HFFc6 (cell line): ENCODE results near the gene TEK. TPM values are rescaled to one million over a fixed set of nuclear protein-coding genes. Genes with fewer than 3 reads are reported as not detected.

Experiments
- DNase-seq: peaks from one replicate; pipeline ENCODE4 v3.0.0-alpha.2; 2018
- H3K27ac Mint-ChIP-seq: 2 replicates; pipeline ENCODE4 v1.8.0; 2020; ENCODE audit warnings: mild to moderate bottlenecking, mixed read lengths
- H3K27me3 Mint-ChIP-seq: 2 replicates; pipeline ENCODE4 v1.8.0; 2021; ENCODE audit warnings: mild to moderate bottlenecking, moderate library complexity, mixed read lengths; ENCODE audit not compliant: insufficient read depth
- H3K36me3 Mint-ChIP-seq: 2 replicates; pipeline ENCODE4 v1.8.0; 2021; ENCODE audit warnings: low read depth, mixed read lengths
- H3K4me1 Mint-ChIP-seq: 2 replicates; pipeline ENCODE4 v1.8.0; 2020; ENCODE audit warnings: low read depth, mixed read lengths
- H3K4me3 Mint-ChIP-seq: 2 replicates; pipeline ENCODE4 v1.8.0; 2020; ENCODE audit warnings: mild to moderate bottlenecking, moderate library complexity, mixed read lengths
- H3K9me3 Mint-ChIP-seq: 2 replicates; pipeline ENCODE4 v1.8.0; 2020; ENCODE audit warnings: mild to moderate bottlenecking, mixed read lengths
- total RNA-seq, 6 experiments: library from RNA; stranded (reverse); fragmentation: NEBNext Ultra II Directional; extraction: Animal tissue kit (Norgen Biotek cat#: 25700); gene quantifications; 2 replicates in 1 of 6; 3 replicates in 5 of 6; pipeline ENCODE4 v1.2.3, GENCODE V29; 2021
- TF ChIP-seq, protein P1 (sequence below): fragments of 200-600 bp; sonication (generic); IDR thresholded peaks from 2 replicates; pipeline ENCODE4 v1.5.0; 2021; ENCODE audit warnings: antibody characterized with exemption, mild to moderate bottlenecking

Gene TEK
- total RNA-seq, 6 experiments from 2014 or later = 2.0 to 10.0 (median 8.5) TPM

DNA sequence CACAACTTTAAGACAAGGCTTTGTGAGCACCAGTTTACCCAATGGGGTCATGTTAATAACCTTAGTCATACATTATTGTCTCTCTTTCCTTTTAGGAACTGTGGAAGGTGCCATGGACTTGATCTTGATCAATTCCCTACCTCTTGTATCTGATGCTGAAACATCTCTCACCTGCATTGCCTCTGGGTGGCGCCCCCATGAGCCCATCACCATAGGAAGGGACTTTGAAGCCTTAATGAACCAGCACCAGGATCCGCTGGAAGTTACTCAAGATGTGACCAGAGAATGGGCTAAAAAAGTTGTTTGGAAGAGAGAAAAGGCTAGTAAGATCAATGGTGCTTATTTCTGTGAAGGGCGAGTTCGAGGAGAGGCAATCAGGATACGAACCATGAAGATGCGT is 48.7 kb downstream of the TEK start:
- TF ChIP-seq, protein P1, sequence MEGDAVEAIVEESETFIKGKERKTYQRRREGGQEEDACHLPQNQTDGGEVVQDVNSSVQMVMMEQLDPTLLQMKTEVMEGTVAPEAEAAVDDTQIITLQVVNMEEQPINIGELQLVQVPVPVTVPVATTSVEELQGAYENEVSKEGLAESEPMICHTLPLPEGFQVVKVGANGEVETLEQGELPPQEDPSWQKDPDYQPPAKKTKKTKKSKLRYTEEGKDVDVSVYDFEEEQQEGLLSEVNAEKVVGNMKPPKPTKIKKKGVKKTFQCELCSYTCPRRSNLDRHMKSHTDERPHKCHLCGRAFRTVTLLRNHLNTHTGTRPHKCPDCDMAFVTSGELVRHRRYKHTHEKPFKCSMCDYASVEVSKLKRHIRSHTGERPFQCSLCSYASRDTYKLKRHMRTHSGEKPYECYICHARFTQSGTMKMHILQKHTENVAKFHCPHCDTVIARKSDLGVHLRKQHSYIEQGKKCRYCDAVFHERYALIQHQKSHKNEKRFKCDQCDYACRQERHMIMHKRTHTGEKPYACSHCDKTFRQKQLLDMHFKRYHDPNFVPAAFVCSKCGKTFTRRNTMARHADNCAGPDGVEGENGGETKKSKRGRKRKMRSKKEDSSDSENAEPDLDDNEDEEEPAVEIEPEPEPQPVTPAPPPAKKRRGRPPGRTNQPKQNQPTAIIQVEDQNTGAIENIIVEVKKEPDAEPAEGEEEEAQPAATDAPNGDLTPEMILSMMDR = 0 out of 2 replicates have a peak, but pooled peaks have one; percentile 8
- no peak overlapping the region for H3K4me3 Mint-ChIP-seq
- H3K27me3 Mint-ChIP-seq = no peaks in the 10 kb centered on the region; the same call in 1 of the 2 replicates
- peaks cover 8% of the 10 kb centered on the region for H3K36me3 Mint-ChIP-seq
- DNase-seq = no peak
- H3K27ac Mint-ChIP-seq = no peak overlapping the region
- no peaks in the 10 kb centered on the region for H3K9me3 Mint-ChIP-seq
- peaks cover 61% of the 10 kb centered on the region for H3K4me1 Mint-ChIP-seq

DNA sequence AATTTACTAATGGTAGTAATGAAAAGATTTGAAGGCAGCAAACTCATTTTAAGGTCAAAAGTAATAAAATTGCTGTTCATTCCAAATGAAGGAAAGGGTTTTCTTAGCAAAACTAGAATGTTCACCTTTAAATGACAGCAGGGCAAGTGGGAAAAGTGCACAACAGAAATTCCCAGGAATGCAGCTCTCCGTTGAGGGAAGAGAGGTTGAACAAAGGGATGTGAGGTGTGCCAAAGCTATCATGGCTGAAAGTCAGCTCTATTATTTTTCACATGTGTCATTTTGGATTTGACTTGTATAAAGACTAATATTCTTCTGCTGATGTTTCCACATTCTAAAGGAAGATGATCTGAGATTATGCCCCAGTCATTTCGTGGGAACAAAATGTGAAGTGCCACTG is 51.6 kb downstream of the TEK start:
- no peaks in the 10 kb centered on the region for H3K9me3 Mint-ChIP-seq
- H3K27ac Mint-ChIP-seq = no peak overlapping the region
- no peaks in the 10 kb centered on the region; the same call in 1 of the 2 replicates for H3K27me3 Mint-ChIP-seq
- H3K4me3 Mint-ChIP-seq = no peak overlapping the region
- H3K4me1 Mint-ChIP-seq = peaks cover 57% of the 10 kb centered on the region
- no peak for DNase-seq
- peaks cover 8% of the 10 kb centered on the region for H3K36me3 Mint-ChIP-seq
- TF ChIP-seq, protein P1 = no peak

DNA sequence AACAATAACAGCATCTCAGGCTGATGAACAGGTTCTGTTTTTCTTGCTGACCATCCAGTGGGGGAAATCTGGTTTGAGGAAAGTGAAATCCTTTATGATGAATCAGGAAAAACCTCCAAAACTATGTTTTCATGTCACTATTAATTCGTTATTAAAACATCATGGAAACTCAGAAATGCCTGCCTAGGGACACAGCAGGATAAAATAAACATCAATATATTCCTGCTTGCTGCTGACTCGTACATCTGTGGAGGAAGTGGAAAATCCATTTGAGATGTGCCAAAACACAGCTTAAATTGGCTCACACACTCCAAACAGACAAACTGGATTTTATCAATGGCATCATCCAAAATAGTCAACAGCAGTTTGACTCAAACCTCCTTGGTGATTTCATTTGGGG is 53.0 kb downstream of the TEK start:
- no peak overlapping the region for H3K4me3 Mint-ChIP-seq
- peak; percentile 42 for DNase-seq
- H3K36me3 Mint-ChIP-seq = peaks cover 8% of the 10 kb centered on the region
- TF ChIP-seq, protein P1 = no peak
- peaks cover 48% of the 10 kb centered on the region for H3K4me1 Mint-ChIP-seq
- H3K27me3 Mint-ChIP-seq = no peaks in the 10 kb centered on the region; the same call in 1 of the 2 replicates
- H3K9me3 Mint-ChIP-seq = no peaks in the 10 kb centered on the region
- no peak overlapping the region for H3K27ac Mint-ChIP-seq

DNA sequence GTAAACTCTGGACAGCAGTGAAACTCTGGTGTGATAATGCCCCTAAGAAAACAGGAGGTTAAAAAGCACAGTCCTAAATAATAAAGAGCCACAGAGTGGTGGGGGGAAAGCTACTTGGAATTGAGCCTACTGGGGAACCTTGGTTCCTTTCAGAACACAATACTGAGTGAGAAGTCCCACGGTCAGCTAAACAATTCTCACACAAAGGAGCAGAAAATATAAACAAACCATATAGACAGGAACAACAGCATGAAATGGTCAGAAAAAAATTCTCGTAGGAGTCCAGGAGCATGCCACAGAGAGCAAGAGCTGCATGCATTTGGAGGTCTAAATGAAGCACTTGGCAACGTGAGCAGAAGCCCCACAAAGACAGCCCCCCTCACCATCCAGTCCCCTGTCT is 56.0 kb downstream of the TEK start:
- Mint-ChIP-seq H3K4me1 (peaks cover 42% of the 10 kb centered on the region), H3K36me3 (peaks cover 11% of the 10 kb centered on the region), H3K4me3 (no peak overlapping the region), H3K27ac (no peak overlapping the region), H3K27me3 (peaks cover 4% of the 10 kb centered on the region), H3K9me3 (peaks cover 8% of the 10 kb centered on the region)
- TF ChIP-seq, protein P1 = no peak
- DNase-seq = no peak

DNA sequence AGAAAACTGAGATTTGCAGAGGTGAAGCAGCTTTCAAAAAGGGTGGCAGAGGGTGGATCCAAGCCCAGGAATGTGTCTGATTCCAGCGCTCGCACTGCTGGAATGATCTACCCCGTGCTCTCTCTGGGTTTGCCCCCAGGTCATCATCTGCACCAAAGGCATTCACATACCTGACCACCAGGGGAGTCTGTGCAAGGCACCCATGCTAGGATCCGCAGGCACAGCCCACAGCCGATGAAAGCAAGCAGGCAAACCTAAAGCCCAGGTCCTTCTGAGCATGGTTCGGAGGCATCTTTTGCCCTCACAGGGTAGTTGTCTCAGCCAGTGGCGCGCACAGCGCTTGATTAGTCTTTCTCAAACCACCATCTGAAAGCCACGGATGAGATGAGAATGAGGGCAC is 56.6 kb downstream of the TEK start:
- Mint-ChIP-seq H3K36me3 (peaks cover 17% of the 10 kb centered on the region), H3K27me3 (peaks cover 4% of the 10 kb centered on the region), H3K4me3 (no peak overlapping the region; the same call in 1 of the 2 replicates), H3K9me3 (peaks cover 8% of the 10 kb centered on the region), H3K4me1 (peaks cover 42% of the 10 kb centered on the region), H3K27ac (no peak overlapping the region)
- TF ChIP-seq, protein P1 = peak; percentile 40; the same call in 1 of the 2 replicates
- DNase-seq = no peak

DNA sequence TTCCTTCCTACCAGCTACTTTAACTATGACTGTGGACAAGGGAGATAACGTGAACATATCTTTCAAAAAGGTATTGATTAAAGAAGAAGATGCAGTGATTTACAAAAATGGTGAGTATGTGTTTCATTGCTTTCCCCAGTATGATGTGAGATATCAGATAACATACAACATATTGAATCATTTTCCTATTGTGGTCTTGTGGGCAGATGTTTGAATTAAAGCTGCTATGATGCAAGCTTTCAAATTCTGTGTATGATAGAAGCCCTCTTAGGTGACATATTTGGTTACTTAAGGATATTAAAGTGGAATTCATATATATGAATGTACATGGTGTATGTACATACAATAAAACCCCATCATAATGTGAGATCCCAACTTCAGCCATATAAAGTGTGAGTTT is 59.5 kb downstream of the TEK start:
- Mint-ChIP-seq H3K27me3 (peaks cover 4% of the 10 kb centered on the region; the same call in 1 of the 2 replicates), H3K27ac (no peak overlapping the region), H3K9me3 (peaks cover 8% of the 10 kb centered on the region), H3K4me1 (peaks cover 24% of the 10 kb centered on the region; the same call in 1 of the 2 replicates), H3K4me3 (no peak overlapping the region), H3K36me3 (peaks cover 20% of the 10 kb centered on the region)
- no peak for DNase-seq
- TF ChIP-seq, protein P1 = no peak
